Measurements from ENCODE around the gene RNF4.
"Not testable (repeated sequence)": the region's sequence is repeated elsewhere in the genome, so short reads cannot be mapped to it uniquely, and the experiment has no call there.

Gene RNF4

DNA sequence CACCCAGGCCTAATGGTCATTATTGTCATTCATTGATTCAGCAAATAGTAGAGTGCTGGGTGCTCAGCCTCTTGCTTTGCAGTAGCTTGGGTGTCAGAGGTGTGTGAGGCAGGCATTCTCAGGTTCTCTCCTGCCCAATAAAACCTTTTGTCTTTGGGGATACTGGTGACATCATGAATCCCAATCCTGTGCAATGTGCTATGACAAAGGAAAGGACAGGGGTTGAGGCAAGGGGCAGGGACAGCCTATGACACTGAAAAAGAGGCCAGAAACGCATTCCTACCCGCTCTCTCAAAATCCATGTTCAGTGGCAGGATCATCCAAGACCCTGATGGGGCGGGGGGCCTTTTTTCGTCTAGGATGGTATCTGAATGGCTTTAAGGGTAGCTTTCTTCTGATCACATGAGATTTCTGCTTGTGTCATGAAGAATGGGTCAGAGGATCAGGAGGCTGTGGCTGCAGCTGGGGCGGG is 66.0 kb downstream of the RNF4 start:
- DNase-seq (ENCODE audit: low spot score) = peak; percentile 33

DNA sequence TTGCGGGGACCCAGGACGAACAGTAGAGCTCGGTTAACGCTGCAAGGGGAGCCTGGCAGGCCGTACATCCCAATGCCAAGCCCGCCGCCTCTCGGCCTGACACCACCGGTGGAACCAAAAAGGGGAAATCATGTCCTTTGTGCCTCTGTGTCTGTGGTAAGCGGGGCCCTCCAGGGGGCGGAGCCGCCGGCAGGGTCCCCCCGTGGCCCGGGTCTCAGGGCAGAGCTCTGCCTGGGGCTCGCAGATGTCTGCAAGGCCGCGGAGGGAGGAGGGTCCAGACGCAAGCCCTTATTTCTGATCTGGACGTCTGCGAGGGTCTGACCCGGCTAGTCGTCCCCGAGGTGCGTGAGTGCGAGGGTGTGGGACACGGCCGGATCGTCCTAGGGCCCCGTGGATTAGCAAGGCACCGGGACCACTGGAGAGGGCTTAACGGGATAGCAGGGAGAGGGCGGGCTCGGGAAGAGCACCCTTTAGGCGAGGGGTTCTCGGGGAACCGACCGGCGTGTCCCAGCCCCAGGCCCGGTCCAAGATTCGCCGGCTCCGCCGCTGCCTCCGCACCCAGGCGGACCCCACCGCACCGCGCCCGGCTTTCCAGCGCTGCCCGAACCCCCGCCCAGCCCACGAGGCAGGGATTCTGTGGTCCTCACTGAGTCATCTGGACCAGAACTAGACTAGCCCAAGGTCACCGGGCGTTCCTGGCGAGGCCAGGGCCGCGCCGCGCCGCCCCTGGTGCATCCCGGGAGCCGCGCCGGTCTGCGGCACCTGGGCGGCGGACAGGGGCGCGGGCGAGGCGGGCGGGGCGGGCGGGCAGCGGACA is 66.7 kb downstream of the RNF4 start:
- DNase-seq (ENCODE audit: low spot score) = peak; percentile 27

DNA sequence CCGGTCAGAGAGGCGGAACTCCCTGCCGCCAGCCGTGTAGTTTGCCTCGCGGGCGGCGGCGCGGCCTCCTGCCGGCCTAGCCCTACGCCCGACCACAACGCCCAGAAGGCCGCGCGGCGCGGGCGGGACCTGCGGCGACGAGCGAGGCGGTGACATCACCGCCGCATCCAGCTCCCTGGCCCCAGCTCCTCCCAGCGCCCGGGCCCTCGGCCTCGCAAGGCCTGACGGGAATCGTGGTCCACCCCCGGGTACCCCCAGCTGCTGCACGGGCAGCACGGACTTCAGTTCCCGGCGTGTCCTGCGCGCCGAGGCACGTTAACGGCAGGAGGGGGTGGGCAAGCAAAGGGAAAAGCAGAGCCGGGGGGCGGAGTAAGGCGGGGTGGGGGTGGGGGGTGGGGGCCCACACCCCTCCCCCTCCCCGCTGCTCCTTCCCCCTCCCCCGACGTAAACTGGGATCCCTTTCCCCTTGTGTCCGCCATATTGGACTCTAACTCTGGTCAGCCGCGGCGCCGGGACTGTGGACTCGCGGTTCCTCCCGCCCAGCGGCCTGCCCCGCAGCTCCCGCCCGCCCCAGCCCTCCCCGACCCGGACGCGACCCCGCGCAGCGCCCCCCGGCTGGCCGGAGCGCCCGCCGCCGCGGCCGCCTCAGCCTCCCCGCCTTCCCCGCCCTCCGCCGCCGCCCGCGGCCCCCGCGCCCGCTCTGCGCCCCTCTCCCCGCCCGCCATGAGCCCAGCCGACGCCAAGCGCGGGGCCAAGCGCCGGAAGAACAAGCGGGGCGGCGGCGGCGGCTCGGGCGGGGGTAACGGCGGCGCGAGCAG is 67.5 kb downstream of the RNF4 start, which contains the start of gene FAM193A:
FAM193A (plus strand) TSS at position 455 of the 818 bp plus-strand sequence; CDS start at position 724, 269 bp downstream.
- DNase-seq (ENCODE audit: low spot score) = peak; percentile 100

DNA sequence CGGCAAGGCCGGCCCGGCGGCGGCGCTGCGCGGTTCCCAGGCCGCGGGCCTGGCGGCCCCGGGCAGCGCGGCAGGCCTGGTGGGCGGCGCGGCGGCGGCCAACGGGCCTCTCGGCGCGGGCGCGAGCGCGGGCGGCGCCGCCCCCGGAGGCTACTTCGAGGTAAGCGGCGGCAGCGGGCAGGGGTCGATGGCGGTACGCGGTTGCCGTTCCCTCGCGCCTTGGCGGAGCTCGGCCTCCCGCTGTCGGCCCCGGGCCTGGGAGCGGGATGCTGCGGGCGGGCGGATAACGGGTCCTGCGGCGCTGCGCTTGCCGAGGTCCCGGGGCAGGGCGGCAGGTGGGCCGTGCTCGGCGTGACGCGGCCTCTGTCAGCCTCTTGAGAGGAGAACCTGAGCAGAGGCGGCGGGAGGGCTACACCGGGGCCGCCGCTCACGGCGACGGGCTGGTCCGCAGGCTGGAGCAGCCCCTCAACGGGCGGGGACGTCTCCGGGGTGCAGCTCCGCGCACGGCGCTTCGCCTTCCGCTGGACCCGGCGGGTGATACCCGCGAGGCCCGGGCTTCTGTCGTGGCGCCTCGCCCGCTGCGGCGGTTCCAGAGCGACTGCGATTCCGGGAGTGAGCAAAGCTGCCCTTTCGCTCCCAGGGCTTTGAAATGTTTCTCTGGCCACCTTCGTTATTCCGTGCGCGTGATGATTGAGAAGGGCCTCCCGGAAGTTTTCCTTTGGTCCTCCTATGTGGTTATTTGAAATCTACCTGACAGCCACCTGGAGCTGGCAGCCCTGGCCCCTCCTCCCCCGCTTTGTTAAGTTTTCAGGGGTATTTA is 68.3 kb downstream of the RNF4 start:
- peak; percentile 59 for DNase-seq (ENCODE audit: low spot score)

DNA sequence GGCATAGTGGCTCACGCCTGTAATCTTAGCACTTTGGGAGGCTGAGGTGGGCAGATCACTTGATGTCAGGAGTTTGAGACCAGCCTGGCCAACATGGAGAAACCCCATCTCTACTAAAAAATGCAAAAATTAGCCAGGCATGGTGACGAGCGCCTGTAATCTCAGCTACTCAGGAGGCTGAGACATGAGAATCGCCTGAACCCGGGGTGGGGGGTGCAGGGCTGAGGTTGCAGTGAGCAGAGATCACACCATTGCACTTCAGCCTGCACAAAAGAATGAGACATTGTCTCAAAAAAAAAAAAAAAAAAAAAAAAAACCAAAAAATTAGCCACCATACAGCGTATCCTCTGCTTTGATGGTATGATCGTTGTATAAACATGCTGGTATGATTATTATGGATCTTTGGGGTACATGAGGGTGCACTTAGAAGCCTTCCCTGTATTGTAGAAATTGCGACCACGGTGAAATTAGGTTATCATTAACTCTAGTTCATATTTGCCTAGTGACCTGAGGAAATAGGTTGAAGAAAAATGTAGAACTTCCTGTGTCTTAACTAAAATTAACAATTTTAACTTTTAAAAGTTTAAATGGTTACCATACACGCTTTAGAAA is 74.8 kb downstream of the RNF4 start:
- DNase-seq (ENCODE audit: low spot score) = not testable (repeated sequence)

DNA sequence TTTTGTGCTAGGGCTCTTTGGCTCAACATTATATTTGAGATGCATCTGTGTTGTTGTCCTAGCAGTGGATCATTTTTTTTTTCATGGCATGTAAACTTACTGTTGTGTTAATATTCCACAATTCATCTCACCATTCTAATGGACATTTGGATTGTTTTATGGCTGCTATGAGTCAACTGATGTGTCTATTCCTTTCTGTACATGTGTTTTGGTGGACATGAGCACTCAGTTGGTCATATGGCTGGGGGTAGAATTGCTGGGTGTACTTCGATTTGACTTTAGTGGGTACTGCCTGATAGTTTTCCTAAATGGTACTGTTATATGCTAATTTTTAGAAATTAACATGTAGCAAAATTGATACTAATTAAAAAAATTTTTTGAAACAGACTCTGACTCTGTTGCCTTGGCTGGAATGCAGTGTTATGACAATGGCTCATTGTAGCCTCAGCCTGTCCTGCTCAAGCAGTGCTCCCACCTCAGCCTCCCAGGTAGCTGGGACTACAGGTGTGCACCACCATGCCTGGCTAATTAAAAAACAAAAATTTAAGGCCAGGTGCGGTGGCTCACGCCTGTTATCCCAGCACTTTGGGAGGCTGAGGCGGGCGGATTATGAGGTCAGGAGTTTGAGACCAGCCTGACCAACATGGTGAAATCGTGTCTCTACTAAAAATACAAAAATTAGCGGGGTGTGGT is 76.6 kb downstream of the RNF4 start:
- no peak for DNase-seq (ENCODE audit: low spot score)

DNA sequence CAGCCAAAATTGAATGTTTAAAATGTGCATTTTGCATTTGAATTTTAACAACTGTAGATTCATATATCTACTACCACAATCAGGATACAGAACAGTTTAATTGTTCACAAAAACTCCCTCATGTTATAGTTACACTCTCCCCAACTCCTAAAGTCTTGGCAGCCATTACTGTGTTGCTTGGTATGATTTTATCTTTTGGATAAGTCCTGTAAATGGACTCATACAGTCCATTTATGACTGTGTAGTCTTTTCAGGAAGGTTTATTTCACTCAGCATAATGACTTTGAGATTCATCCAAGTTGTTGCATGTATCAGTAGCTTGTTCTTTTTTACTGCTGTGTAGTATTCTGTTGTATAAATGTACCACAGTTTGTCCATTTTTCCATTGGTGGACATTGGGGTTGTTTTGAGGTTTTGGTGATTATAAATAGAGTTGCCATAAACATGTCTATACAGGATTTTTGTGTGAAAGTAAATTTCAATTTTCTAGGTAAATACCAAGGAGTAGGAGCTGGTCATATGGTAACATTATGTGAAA is 77.4 kb downstream of the RNF4 start:
- no peak for DNase-seq (ENCODE audit: low spot score)

DNA sequence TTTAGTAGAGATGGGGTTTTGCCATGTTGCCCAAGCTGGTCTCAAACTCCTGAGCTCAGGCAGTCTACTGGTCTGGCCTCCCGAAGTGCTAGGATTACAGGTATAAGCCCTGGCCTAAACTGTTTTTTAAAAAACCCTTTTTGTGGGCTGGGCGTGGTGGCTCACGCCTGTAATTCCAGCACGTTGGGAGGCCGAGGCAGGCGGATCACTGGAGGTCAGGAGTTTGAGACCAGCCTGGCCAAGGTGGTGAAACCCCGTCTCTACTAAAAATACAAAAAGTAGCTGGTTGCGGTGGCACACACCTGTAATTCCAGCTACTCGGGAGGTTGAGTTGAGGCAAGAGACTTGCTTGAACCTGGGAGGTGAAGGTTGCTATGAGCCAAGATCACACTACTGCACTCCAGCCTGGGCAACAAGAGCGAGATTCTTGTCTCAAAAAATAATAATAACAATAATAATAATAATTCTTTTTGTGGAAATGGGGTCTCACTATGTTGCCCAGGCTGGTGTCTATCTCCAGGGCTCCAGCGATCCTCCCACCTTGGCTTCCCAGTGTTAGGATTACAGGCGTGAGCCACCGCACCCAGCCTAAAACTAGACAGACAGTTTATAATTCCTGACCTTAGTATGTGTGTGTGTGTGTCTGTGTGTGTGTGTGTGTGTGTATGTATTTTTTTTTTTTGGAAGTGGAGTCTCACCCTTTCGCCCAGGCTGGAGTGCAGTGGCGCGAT is 78.2 kb downstream of the RNF4 start:
- DNase-seq (ENCODE audit: low spot score) = not testable (repeated sequence)

DNA sequence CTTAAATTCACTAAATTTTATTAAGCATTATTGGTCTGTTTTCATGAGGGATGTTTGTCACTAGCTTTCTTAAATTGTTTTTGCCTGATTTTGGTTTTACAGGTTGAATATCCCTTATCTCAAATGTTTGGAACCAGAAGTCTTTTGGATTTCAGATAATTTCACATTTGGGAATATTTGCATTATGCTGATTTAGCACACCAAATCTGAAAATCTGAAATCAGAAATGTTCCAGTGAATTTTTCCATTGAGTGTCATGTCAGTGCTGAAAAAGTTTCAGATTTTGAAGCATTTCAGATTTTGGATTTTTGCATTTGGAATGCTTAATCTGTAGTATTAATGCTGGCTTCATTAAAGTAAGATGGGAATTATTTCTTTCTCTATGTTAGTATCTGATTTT is 82.2 kb downstream of the RNF4 start:
- DNase-seq (ENCODE audit: low spot score) = no peak

DNA sequence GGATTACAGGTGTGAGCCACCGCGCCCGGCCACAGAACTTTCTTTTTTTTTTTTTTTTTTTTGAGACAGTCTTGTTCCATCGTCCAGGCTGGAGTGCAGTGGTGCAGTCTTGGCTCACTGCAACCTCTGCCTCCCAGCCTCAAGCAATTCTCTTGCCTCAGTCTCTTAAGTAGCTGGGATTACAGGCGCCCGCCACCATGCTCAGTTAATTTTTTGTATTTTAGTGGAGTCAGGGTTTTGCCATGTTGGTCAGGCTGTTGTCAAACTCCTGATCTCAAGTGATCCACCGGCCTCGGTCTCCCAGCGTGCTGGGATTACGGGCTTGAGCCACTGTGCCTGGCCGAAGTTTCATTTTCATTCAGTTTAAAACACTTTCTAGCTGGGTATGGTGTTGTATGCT is 83.9 kb downstream of the RNF4 start:
- no peak for DNase-seq (ENCODE audit: low spot score)

DNA sequence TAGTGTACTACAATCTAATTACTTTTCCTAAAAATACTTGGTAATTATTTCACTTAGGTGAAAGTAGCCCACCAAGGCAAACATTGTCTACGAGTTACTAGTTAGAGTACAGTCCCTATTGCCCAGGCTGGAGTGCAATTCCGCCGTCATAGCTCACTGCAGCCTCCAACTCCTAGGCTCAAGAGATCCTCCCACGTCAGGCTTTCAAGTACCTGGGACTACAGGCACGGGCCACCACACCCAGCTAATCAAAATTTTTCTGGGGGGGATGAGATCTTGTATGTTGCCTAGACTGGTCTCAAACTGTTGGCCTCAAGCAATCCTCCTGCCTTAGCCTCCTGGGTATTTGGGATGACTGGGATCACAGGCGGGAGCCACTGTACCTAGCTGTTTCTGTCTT is 89.4 kb downstream of the RNF4 start:
- DNase-seq (ENCODE audit: low spot score) = no peak

DNA sequence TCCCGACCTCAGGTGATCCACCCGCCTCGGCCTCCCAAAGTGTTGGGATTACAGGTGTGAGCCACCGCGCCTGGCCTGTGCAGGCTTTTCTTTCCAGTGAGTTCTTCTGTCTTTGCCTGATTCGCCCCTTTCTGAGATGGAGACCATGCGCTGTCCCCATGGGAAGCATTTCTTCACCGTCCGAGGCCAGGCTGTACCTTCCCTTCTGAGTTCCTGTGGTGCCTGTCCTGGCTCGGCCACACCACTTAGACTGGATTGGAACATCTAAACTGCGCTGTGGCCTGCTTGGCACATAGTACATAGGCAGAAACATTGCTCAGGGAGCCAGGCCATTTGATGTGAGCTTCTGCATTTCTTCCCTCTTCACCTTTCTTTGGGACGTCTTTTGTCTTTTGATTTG is 91.3 kb downstream of the RNF4 start:
- DNase-seq (ENCODE audit: low spot score) = no peak
